ENCODE data around the gene TEKT3. TPM values are rescaled to one million over a fixed set of nuclear protein-coding genes. Genes with fewer than 3 reads are reported as not detected.

The TEKT3 gene
- total RNA-seq, 1 donor from 2014 or later, result 0.42 TPM

DNA sequence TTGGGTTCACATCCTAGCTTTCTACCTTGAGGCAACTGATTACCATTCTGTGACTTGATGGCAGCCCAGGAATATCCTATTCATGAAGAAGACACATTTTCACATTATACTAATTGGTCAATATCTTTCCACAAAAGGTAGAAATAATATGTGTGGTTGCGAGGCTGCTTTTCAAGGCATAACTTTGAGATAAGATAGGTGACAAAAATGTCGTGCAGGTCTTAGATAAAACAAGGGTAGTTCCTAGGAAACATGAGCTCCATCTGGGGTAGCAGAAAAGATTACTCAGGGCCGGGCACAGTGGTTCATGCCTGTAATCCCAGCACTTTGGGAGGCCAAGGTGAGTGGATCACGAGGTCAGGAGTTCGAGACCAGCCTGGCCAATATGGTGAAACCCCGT is 22.3 kb upstream of the TEKT3 start:
- no peak overlapping the region for H3K4me3 Mint-ChIP-seq
- peaks cover 3% of the 10 kb centered on the region for H3K9me3 Mint-ChIP-seq
- H3K27ac Mint-ChIP-seq (ENCODE audit: unreplicated experiment), result no peak overlapping the region
- no peak for DNase-seq (ENCODE audit: low read depth, low spot score)
- no peaks in the 10 kb centered on the region for H3K27me3 Mint-ChIP-seq (ENCODE audit: low read depth)
- TF ChIP-seq, protein P1, sequence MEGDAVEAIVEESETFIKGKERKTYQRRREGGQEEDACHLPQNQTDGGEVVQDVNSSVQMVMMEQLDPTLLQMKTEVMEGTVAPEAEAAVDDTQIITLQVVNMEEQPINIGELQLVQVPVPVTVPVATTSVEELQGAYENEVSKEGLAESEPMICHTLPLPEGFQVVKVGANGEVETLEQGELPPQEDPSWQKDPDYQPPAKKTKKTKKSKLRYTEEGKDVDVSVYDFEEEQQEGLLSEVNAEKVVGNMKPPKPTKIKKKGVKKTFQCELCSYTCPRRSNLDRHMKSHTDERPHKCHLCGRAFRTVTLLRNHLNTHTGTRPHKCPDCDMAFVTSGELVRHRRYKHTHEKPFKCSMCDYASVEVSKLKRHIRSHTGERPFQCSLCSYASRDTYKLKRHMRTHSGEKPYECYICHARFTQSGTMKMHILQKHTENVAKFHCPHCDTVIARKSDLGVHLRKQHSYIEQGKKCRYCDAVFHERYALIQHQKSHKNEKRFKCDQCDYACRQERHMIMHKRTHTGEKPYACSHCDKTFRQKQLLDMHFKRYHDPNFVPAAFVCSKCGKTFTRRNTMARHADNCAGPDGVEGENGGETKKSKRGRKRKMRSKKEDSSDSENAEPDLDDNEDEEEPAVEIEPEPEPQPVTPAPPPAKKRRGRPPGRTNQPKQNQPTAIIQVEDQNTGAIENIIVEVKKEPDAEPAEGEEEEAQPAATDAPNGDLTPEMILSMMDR (conservative IDR thresholded peaks at IDR 0.05), result no peak
- H3K4me1 Mint-ChIP-seq, result no peaks in the 10 kb centered on the region
- no peaks in the 10 kb centered on the region for H3K36me3 Mint-ChIP-seq (ENCODE audit: low read depth)

DNA sequence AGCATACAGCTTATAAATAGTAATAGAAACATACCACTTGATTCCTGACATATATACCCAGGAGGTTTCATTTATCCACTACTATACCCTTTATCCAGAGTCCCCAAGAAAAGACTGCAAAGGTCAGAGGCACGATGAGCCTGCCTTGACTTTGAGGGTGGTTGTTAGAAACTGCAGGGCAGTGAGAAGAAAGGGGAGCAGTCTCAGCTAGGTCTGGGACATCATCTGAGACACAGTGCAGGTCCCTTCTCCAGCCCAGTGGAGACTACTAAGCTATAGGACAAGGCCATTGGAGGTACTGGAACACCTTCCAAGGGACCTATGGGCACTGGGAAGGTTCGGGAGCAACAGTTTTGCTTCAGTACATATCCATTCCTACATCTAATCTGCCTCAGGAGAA is 20.2 kb upstream of the TEKT3 start:
- TF ChIP-seq, protein P1 (conservative IDR thresholded peaks at IDR 0.05), result no peak
- Mint-ChIP-seq H3K36me3 (ENCODE audit: low read depth) (no peaks in the 10 kb centered on the region), H3K27me3 (ENCODE audit: low read depth) (no peaks in the 10 kb centered on the region), H3K4me3 (no peak overlapping the region), H3K27ac (ENCODE audit: unreplicated experiment) (no peak overlapping the region), H3K9me3 (peaks cover 4% of the 10 kb centered on the region), H3K4me1 (no peaks in the 10 kb centered on the region)
- DNase-seq (ENCODE audit: low read depth, low spot score), result no peak

DNA sequence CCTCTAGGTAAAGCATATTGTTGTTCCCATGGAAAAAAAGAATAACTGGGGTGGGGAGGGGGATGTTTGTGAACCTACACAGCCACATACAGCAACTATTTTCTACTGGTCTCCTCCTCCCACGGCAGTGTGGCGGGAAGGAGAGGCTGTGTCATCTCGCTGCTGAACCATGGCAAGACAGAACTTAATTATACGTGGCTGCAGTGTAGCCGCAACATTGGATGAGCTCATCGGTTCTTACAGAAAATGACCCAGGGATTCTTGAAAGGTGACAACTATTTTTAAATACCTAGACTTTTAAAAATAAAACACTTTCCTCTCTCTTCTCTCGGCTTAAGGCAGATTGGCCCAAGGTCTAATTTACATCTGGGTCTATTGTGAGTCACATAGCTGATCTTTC is 19.8 kb upstream of the TEKT3 start:
- no peaks in the 10 kb centered on the region for H3K36me3 Mint-ChIP-seq (ENCODE audit: low read depth)
- H3K27ac Mint-ChIP-seq (ENCODE audit: unreplicated experiment), result no peak overlapping the region
- H3K27me3 Mint-ChIP-seq (ENCODE audit: low read depth), result no peaks in the 10 kb centered on the region
- H3K4me1 Mint-ChIP-seq, result no peaks in the 10 kb centered on the region
- DNase-seq (ENCODE audit: low read depth, low spot score), result no peak
- no peak overlapping the region for H3K4me3 Mint-ChIP-seq
- H3K9me3 Mint-ChIP-seq, result peaks cover 3% of the 10 kb centered on the region
- TF ChIP-seq, protein P1 (conservative IDR thresholded peaks at IDR 0.05), result no peak

DNA sequence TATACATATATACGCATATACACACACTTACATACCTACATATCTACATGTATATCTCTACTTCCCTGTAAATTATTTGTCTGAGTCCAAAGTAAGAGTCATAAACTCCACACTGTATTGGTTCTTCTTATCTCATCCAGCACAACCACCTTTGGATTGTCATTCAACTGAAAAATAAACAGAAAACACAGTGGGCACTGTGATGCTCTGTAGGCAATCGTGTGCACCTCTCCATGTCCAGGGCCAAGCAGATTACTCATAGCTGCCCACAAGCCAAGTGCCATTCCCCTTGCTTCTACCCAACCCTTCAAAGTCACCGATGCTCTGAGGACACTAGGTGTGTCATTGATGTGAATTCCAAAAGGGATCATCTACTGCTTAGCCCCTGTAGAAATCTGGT is 12.9 kb upstream of the TEKT3 start:
- H3K27me3 Mint-ChIP-seq (ENCODE audit: low read depth), result no peaks in the 10 kb centered on the region
- H3K4me3 Mint-ChIP-seq, result no peak overlapping the region
- no peak overlapping the region for H3K27ac Mint-ChIP-seq (ENCODE audit: unreplicated experiment)
- no peak for DNase-seq (ENCODE audit: low read depth, low spot score)
- no peaks in the 10 kb centered on the region for H3K36me3 Mint-ChIP-seq (ENCODE audit: low read depth)
- TF ChIP-seq, protein P1 (conservative IDR thresholded peaks at IDR 0.05), result no peak
- H3K4me1 Mint-ChIP-seq, result no peaks in the 10 kb centered on the region
- H3K9me3 Mint-ChIP-seq, result peaks cover 3% of the 10 kb centered on the region

DNA sequence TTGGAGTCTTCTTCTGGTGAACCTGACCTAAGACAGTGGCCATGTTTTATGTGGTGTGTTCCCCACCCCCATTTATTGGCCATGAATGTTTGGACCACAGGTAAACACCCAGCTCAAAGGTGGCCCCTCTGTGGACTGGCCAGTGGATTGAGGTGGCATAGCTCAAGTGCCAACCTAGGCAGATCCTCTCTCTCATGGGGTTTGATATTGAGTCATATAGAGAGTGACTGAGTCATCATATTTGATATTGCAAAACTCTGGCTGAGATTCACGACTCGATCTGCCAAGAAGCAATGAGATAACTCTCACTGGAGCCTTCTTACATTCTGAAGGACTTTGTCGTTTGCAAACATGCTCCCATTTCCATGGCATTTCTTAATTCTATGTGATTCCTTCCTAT is 10.5 kb upstream of the TEKT3 start:
- H3K36me3 Mint-ChIP-seq (ENCODE audit: low read depth), result no peaks in the 10 kb centered on the region
- H3K27me3 Mint-ChIP-seq (ENCODE audit: low read depth), result no peaks in the 10 kb centered on the region
- TF ChIP-seq, protein P1 (conservative IDR thresholded peaks at IDR 0.05), result no peak
- H3K9me3 Mint-ChIP-seq, result peaks cover 3% of the 10 kb centered on the region
- no peak overlapping the region for H3K27ac Mint-ChIP-seq (ENCODE audit: unreplicated experiment)
- no peak overlapping the region for H3K4me3 Mint-ChIP-seq
- no peak for DNase-seq (ENCODE audit: low read depth, low spot score)
- H3K4me1 Mint-ChIP-seq, result no peaks in the 10 kb centered on the region

DNA sequence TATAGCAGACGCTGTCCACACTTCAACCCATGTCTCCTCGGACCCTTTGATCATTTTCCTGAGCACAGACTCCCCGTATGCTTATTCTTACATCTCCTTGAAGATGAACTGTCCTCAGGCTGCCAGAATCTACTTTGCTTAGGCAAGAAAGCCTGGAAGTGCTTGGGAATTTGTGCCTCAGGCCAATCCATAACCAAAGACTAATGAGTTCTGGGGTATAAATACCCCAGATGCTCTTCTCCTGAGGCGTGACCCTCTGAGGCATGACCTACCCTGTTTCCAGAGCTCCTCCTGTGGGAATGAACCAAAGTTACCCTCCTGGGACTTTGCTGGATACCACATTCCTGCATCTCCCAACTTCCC is 10.1 kb upstream of the TEKT3 start:
- Mint-ChIP-seq H3K27ac (ENCODE audit: unreplicated experiment) (no peak overlapping the region), H3K27me3 (ENCODE audit: low read depth) (peaks cover 5% of the 10 kb centered on the region), H3K4me3 (no peak overlapping the region), H3K36me3 (ENCODE audit: low read depth) (no peaks in the 10 kb centered on the region), H3K9me3 (no peaks in the 10 kb centered on the region), H3K4me1 (no peaks in the 10 kb centered on the region)
- TF ChIP-seq, protein P1 (conservative IDR thresholded peaks at IDR 0.05), result no peak
- DNase-seq (ENCODE audit: low read depth, low spot score), result no peak
